SK-MEL-5 (cell line): ENCODE data around the gene HSPB8. TPM values are rescaled to one million over a fixed set of nuclear protein-coding genes. Genes with fewer than 3 reads are reported as not detected.

Source experiments
- DNase-seq: peaks from one replicate; pipeline ENCODE4 v3.0.0-alpha.2; 2016; ENCODE audit warnings: low read depth, low spot score
- in situ Hi-C: cut with HindIII; loops from 2 replicates; pipeline ENCODE4 v1.10.0; 2016; ENCODE audit warnings: low sequenced_read_pairs, high pct_unique_total_duplicates, low pct_unique_long_range_greater_than_20kb
- polyA plus RNA-seq, 2 experiments: library from polyadenylated mRNA; depleted of rRNA; stranded (reverse); fragments of >200 nt; gene quantifications; 2 replicates each; pipeline ENCODE4 v1.2.3, GENCODE V29; 2015
- total RNA-seq: library from RNA; depleted of rRNA; stranded (reverse); fragments of >200 nt; shearing (Covaris generic); gene quantifications from 2 replicates; pipeline ENCODE4 v1.2.3, GENCODE V29; 2014; rRNA removed

The HSPB8 gene, protein sequence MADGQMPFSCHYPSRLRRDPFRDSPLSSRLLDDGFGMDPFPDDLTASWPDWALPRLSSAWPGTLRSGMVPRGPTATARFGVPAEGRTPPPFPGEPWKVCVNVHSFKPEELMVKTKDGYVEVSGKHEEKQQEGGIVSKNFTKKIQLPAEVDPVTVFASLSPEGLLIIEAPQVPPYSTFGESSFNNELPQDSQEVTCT
- total RNA-seq: 28.9 and 32.6 TPM in 2 replicates
- 44.8 and 53.7 TPM in 2 replicates for polyA plus RNA-seq (2015; cell fraction: cytosol; rRNA removed)
- polyA plus RNA-seq (2015; cell fraction: nucleus; rRNA removed): 7.4 and 8.5 TPM in 2 replicates

DNA sequence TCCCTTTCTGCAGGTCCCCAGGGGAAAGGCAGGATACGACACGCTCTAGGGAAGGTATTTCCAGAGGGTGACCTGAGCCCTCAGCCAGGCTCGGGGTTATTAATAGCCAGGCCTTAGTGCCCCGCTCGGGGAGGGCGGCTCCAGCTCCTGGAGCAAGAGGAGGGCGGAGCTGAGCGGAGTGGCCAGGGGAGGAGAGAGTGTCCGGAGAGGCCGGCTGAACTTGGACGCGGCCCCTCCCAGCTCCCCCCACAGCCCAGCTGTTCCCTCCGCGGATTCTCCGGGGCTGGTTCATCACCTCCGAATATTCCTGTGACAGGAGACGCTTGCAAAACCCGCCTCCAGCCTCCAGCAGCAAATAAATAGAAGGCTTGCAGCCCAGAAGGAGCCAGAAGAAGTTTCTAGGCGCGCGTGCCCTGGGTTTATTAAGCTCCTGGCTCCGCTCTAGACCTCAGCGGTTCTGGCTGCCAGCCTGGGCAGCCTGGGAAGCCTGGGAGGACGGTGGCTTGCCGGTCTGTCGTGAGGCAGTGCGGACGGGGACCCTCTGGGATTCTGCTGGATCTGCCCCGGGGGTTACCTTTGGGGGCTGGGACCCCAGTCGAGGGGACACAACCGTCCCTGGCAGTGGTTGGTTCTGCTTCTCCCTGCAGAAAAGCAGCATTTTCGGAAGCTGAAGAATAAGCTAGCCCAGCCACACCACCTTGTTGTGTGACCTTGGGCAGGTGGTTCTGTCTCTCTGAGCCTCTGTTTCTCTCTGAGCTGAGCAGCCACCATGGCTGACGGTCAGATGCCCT is at the start of gene HSPB8:
TSS of gene HSPB8 (plus strand) at position 388 of the 791 bp plus-strand sequence. CDS start at position 770, 382 bp downstream.
- in situ Hi-C loops: no loop called here
- peak; percentile 78 for DNase-seq

DNA sequence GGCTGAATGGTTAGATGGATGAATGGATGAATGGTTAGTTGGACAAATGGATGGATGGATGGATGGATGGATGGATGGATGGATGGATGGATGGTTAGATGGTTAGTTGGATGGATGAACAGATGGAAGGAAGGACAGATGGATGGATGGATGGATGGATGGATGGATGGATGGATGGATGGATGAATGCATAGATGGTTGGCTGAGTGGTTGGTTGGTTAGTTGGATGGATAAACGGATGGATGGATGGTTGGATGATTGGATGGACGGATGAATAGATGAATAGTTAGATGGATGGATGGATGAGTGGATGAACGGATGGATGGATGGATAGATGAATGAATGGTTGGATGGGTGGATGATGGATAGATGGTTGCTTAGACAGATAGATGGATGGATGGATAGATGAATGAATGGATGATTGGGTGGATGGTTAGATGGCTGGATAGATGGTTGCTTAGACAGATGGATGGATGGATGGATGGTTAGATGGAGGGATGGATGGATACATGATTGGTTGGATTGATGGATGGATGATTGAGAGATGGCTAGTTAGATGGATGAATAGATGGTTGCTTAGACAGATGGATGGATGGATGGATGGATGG is 48.8 kb upstream of the HSPB8 start:
- in situ Hi-C loops: no loop called here
- no peak for DNase-seq

DNA sequence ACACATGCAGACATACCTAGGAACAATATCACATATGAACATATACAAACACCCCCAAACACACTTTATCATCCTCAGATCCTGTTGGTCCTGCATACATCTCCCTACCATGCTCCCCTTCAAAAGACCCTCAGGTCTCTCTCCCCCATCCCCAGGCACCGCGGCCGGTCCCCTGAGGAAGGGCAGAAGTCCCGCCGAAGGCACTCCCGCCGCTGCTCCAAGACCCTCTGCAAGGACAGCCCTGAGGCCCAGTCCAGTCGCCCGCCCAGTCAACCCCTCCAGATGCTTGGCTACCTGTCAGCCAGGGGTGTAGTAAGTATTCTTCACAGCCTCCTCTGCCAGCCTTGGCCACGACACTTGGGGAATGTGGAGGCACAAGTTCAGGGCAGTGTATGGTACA is 48.2 kb upstream of the HSPB8 start:
- no peak for DNase-seq
- in situ Hi-C loops: no loop called here

DNA sequence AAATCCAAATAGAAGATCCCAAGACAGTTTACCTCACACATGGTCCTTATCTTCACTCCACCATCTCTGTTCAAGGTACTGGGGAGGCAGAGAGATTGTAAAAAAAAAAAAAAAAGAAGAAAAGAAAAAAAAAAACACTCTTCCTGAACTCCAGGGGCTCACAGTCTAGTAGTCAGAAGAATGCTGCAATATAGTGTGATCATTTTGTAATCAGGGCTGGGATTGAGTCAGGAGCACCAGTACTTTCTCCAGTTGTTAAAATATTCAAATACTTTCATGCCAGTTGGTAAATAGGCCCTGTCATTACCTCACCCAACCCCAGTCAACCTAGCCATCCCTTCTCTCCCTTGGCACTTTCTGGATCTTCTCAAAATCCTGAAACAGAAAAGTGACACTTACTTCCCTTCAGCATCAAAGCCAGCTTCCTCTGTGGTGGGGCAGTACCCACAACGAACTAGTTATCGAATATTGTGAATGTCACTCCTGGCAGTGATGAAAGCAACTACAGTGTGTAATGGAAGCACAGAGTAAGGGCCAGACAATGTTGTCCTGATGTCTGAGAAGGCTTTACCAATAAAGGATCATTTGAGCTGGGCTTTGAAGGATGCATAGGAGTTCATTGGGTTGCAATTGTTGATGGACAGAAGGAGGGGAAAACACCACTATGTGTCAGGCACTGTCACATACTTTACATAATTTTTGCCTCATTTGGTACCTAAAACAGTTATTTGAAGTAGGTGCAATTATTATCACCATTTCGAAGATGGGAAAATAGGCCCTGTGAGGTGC is 44.3 kb upstream of the HSPB8 start:
- in situ Hi-C loops: no loop called here
- DNase-seq: no peak

DNA sequence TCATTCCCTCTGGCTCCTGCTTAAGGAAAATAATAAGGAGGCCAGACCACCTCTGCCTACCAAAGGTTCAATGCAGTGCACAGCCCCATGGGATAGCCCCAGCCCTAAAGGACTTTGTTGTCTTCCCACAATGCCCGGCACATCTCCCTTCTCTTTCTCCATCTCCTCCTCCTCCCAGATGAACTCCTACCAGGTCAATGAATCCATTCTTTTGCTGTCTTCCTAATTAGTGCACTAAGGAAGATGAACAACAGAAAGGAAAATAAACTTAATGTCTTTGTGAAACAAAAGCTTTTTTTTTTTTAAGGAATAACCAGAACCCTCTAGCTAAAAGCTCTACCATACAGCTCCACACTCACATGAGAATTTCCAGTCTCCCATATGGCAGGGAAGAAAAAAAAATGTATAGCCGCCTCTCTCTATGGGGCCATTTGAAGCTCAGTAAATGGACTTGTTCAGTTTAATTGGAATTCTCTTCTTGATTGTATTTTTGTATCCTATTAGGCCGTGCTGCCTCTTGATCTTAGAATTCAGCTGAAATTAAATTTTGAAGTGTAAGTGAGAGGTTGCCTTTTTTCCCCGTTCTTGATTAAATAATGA is 41.8 kb upstream of the HSPB8 start:
- in situ Hi-C loops: no loop called here

DNA sequence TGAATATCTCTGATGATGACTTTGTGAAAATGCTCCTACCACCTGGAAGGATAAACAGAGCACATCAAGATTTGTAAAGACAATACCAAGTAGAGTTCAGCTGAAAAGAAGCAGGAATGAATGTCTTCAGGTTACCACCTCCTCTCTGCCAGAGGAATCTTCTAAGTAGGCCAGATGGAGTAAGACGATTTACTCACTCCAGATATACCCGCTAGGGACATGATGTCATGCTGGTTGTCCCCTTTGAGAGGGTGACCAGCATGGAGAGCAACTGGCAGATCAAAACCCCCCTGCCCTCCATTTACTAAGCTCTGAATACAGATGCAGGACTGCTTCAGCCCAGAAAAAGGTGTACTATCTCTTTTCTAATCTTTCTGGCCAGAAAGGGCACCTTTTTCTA is 39.3 kb upstream of the HSPB8 start:
- no peak for DNase-seq
- in situ Hi-C loops: no loop called here

More for the DNA sequence above, 41.8 kb upstream of the HSPB8 start:
- DNase-seq: no peak

DNA sequence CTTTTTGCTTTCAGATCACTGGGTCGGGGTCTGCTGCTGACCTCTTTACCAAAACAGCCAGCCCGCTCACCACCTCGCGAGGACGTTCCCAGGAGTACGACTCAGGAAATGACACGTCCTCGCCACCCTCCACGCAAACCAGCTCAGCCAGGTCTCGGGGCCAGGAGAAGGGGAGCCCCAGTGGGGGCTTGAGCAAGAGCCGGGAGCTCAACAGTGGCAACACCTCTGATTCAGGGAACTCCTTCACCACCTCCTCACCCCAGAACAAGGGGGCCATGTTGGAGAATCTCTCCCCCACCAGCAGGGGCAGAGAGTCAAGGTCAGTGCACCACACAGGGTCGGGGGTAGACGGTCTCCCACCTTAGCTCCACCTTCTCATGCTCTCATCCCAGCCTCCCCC is 33.4 kb upstream of the HSPB8 start:
- in situ Hi-C loops: no loop called here
- DNase-seq: no peak

DNA sequence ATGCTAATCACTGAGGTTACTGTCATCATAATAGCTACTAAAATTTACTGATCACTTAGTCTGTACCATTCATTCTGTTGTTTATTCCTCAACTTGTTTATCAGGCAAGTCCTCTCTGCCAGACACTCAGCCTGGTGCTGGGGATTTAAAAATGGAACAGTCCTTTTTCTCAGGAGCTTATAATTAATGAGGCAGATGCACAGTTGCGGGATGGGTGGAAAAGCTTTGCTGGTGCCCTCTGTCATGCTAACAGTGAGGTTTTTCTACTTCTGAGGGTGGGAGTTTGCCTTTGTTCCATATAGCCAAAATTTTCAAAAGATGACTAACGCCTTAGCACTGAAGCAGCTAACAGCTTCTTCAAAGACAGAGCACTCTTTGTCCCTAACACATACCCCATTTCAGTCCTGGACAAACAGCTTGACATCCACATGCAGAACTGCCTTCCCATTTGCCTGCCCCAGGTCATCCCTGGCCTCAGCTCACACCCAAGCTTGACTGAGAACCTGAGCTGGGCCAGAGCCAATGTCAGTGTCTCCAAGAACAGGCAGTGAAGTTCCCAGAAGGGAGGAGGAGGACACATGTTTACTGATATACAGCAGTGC is 30.8 kb upstream of the HSPB8 start:
- in situ Hi-C loops: no loop called here
- peak; percentile 68 for DNase-seq

DNA sequence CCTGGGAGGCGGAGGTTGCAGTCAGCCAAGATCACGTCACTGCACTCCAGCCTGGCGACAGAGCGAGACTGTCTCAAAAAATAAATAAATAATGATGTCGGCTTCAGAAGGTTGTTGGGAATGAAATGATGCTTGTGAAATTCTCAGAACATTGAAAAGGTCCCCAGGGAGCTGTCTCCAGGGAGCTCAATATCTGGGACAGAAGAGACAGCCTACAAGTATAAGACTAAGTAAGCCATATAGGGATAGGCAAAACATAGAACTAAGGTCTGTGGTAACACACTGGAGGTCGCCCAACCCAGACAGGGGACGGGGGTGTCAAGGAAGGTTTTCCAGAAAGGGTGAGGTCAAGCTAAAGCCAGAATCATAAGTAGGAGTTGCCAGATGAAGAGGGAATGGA is 29.5 kb upstream of the HSPB8 start:
- DNase-seq: no peak
- in situ Hi-C loops: no loop called here

DNA sequence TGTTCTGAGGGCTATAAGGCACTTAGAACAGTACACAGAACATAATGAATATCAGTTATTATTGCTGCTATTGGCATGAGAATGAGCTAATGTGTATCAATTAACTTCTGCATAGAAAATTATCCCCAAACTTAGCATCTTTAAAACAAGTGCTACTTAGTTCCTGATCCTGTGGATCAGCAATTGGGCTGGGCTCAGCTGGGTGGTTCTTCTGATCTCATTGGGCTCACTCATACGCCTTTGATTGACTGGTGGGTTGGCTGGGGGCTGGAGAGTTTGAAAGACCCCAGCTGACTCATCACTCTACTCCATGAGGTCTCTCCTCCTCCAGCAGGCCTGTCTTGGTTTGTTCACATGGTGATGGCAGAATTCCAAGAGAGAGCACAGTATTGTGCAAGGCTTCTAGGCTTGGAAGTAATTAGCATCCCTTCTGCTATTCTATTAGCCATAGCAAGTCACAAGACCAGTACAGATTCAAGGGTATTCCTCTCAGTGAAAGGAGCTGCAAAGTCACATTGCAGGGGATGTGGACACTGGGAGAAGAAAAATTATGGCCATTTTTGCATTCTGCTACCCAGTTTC is 27.2 kb upstream of the HSPB8 start:
- in situ Hi-C loops: no loop called here
- DNase-seq: no peak

DNA sequence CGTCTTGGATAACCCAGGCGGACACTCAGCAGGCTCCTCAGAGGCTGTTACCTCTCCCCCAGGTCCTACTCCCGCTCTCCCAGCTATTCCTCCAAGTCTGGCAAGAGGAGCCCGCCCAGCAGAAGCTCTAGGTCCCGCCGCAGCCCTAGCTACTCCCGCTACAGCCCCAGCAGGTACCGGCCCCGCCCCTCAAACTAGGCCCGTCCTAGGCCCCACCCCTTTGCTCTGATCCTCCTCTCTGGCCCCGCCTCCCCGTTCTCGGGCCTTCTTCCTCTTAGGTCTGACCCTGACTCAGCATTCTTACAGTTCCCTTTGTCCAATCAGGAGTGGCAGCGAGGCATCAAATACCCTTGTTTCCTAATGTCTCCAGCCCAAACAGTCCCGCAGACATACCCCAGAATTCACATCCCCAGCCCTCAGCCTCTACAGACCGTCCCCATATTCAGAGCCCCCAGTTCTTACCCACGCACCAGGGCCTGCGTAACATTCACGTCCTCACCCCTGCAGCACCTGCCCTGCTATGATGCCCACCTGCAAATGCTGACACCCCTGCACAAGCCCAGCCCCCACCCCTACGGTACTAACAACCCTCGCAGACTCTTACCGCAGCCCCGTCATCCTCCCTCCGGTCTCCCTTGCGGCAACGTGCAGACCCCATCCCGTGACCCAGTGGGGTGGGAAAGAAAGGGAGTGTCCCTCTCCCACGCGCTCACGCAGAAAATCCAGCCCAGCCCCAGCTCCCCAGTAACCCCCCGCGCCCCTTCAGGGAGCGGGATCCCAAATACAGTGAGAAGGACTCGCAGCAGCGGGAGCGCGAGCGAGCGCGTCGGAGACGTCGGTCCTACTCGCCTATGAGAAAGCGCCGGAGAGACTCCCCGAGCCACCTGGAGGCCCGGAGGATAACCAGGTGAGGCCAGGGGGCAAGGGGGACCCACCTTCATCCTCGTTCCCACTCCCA is 25.0 kb upstream of the HSPB8 start:
- in situ Hi-C loops: no loop called here
- no peak for DNase-seq

DNA sequence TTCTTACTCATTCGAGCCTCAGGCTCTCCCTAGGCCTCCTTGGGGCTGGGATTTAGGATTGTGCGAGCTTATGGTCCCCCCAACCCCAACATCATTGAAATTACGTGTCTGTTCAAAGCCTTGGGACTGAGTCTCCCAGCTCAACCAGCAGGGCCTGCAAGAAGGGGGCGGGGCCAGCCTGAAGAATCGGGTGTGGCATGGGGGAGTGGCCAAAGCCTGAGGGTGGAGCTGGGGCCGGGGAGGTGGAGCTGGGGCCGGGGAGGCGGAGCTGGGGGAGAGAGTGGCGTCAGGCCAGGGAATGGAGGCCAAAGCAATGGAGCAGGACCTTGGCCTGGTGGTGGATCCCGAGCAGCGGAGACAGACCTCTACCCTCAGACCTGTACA is 24.3 kb upstream of the HSPB8 start:
- in situ Hi-C loops: no loop called here
- DNase-seq: peak; percentile 33

DNA sequence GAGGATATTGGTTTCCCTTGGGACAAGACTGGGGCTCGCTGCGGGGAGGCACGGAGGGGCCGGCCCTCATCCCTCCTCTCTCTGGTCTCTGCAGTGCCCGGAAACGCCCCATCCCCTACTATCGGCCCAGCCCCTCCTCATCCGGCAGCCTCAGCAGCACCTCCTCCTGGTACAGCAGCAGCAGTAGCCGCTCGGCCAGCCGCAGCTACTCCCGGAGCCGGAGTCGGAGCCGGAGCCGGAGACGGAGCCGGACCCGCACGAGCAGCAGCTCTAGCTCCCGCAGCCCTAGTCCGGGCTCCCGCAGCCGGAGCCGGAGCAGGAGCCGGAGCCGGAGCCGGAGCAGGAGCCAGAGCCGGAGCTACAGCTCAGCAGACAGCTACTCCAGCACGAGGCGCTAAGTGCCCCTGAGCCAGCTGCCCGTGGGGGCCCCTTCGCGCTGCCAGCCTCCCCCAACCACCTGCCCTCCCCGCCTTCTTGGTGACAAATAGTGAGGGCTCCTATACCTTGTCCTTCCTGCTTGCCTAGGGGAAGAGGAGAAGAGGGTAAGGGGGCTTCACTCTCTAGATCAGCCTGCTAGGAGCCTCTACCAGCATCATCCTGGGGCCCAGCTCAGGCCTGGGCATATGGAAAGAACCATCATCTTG is 22.2 kb upstream of the HSPB8 start:
- no peak for DNase-seq
- in situ Hi-C loops: no loop called here

DNA sequence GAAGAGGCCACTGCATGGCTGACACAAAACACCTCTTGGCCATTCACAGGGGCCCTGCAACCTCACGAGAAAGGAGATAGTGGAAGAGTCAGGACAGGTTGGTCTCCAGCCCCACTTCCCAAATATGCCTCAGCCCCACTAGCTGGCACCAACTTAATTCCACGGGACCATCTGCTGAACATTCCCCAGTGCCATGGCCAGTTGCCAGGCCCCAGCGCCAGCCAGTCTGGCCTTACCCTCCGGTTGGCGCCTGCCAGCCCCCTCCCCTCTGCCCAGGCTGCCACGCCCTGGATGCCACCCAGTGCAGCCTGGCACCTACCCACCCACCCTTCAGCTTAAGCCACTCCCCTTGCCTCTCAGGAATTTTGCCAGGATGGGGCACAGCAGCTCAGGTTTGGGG is 21.2 kb upstream of the HSPB8 start:
- in situ Hi-C loops: no loop called here

DNA sequence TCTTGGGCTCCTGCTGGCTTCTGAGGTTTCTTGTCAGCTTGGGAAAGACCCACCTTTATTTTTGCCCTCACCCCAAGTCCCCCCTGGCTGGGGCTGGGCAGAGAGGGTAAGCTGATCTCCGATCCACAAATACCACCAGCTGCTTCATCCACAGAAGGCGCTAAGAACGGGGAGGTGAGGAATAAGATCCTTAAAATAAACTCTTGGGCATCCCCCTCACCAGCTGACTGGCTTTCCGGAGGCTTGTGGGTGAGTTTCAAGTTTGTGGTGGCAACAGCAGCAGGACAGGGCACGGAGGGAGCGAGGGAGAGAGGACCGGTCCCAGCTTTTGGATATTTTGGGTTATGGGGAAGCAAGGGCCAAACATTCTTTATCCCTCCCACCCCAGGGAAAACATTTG is 20.8 kb upstream of the HSPB8 start:
- in situ Hi-C loops: no loop called here
- no peak for DNase-seq

More for the DNA sequence above, 21.2 kb upstream of the HSPB8 start:
- DNase-seq: no peak
